ENCODE results near the gene RASSF4.

RASSF4 gene

GRCh38 chr10:44947371-44948152 is 12.0 kb upstream of the RASSF4 start:
- no peak overlapping the region for H3K4me3 ChIP-seq
- no peaks in the 10 kb centered on the region for H3K4me1 ChIP-seq
- no peaks in the 10 kb centered on the region for H3K27me3 ChIP-seq (ENCODE audit: low read depth)
- H3K9me3 ChIP-seq = no peaks in the 10 kb centered on the region
- DNase-seq (ENCODE audit: low spot score in 2 of 2) = no peak
- in situ Hi-C loops (cut with MboI; ENCODE audit: low sequenced_read_pairs) = no loop called here
- H3K36me3 ChIP-seq (replicated peaks) = no peaks in the 10 kb centered on the region

GRCh38 chr10:44948642-44949041 is 11.0 kb upstream of the RASSF4 start:
- H3K36me3 ChIP-seq (replicated peaks) = no peaks in the 10 kb centered on the region
- in situ Hi-C loops (cut with MboI; ENCODE audit: low sequenced_read_pairs) = no loop called here
- H3K9me3 ChIP-seq = no peaks in the 10 kb centered on the region
- no peaks in the 10 kb centered on the region for H3K4me1 ChIP-seq
- DNase-seq (ENCODE audit: low spot score in 2 of 2) = no peak
- no peaks in the 10 kb centered on the region for H3K27me3 ChIP-seq (ENCODE audit: low read depth)
- H3K4me3 ChIP-seq = no peak overlapping the region

- no peak for DNase-seq (ENCODE audit: low spot score in 2 of 2)
- no peaks in the 10 kb centered on the region for H3K27me3 ChIP-seq (ENCODE audit: low read depth)
- H3K4me3 ChIP-seq = no peak overlapping the region
- in situ Hi-C loops (cut with MboI; ENCODE audit: low sequenced_read_pairs) = no loop called here
- H3K4me1 ChIP-seq = no peaks in the 10 kb centered on the region
- no peaks in the 10 kb centered on the region for H3K36me3 ChIP-seq (replicated peaks)
- no peaks in the 10 kb centered on the region for H3K9me3 ChIP-seq
These were observed 10.3 kb upstream of the RASSF4 start for GRCh38 chr10:44949127-44949802.

GRCh38 chr10:44949915-44950314 is 9.7 kb upstream of the RASSF4 start:
- no peaks in the 10 kb centered on the region for H3K4me1 ChIP-seq
- in situ Hi-C loops (cut with MboI; ENCODE audit: low sequenced_read_pairs) = no loop called here
- no peaks in the 10 kb centered on the region for H3K27me3 ChIP-seq (ENCODE audit: low read depth)
- no peak overlapping the region for H3K4me3 ChIP-seq
- no peaks in the 10 kb centered on the region for H3K9me3 ChIP-seq
- H3K36me3 ChIP-seq (replicated peaks) = no peaks in the 10 kb centered on the region
- no peak for DNase-seq (ENCODE audit: low spot score in 2 of 2)

GRCh38 chr10:44950326-44951225 is 9.0 kb upstream of the RASSF4 start:
- no peak overlapping the region for H3K4me3 ChIP-seq
- H3K36me3 ChIP-seq (replicated peaks) = no peaks in the 10 kb centered on the region
- DNase-seq (ENCODE audit: low spot score in 2 of 2) = no peak
- H3K9me3 ChIP-seq = no peaks in the 10 kb centered on the region
- in situ Hi-C loops (cut with MboI; ENCODE audit: low sequenced_read_pairs) = no loop called here
- H3K4me1 ChIP-seq = no peaks in the 10 kb centered on the region
- H3K27me3 ChIP-seq (ENCODE audit: low read depth) = no peaks in the 10 kb centered on the region

- Histone ChIP-seq H3K4me1 (no peaks in the 10 kb centered on the region), H3K4me3 (no peak overlapping the region), H3K27me3 (ENCODE audit: low read depth) (no peaks in the 10 kb centered on the region), H3K36me3 (replicated peaks) (no peaks in the 10 kb centered on the region), H3K9me3 (no peaks in the 10 kb centered on the region)
- DNase-seq (ENCODE audit: low spot score in 2 of 2) = no peak
- in situ Hi-C loops (cut with MboI; ENCODE audit: low sequenced_read_pairs) = no loop called here
These were observed 7.9 kb upstream of the RASSF4 start for GRCh38 chr10:44951576-44952226.

GRCh38 chr10:44952779-44953231 is 6.8 kb upstream of the RASSF4 start:
- DNase-seq (ENCODE audit: low spot score in 2 of 2) = no peak
- in situ Hi-C loops (cut with MboI; ENCODE audit: low sequenced_read_pairs) = no loop called here
- Histone ChIP-seq H3K36me3 (replicated peaks) (no peaks in the 10 kb centered on the region), H3K9me3 (no peaks in the 10 kb centered on the region), H3K27me3 (ENCODE audit: low read depth) (no peaks in the 10 kb centered on the region), H3K4me3 (no peak overlapping the region), H3K4me1 (no peaks in the 10 kb centered on the region)

- Histone ChIP-seq H3K9me3 (no peaks in the 10 kb centered on the region), H3K4me3 (no peak overlapping the region), H3K4me1 (peaks cover 6% of the 10 kb centered on the region; the same call in 1 of the 2 replicates), H3K36me3 (replicated peaks) (no peaks in the 10 kb centered on the region), H3K27me3 (ENCODE audit: low read depth) (no peaks in the 10 kb centered on the region)
- in situ Hi-C loops (cut with MboI; ENCODE audit: low sequenced_read_pairs) = no loop called here
- no peak for DNase-seq (ENCODE audit: low spot score in 2 of 2)
These were observed 5.6 kb upstream of the RASSF4 start for GRCh38 chr10:44954042-44954441.

- in situ Hi-C loops (cut with MboI; ENCODE audit: low sequenced_read_pairs) = no loop called here
- H3K4me1 ChIP-seq = peaks cover 8% of the 10 kb centered on the region
- H3K36me3 ChIP-seq (replicated peaks) = no peaks in the 10 kb centered on the region
- DNase-seq (ENCODE audit: low spot score in 2 of 2) = no peak
- no peaks in the 10 kb centered on the region for H3K27me3 ChIP-seq (ENCODE audit: low read depth)
- no peaks in the 10 kb centered on the region for H3K9me3 ChIP-seq
- no peak overlapping the region for H3K4me3 ChIP-seq
These were observed 4.6 kb upstream of the RASSF4 start for GRCh38 chr10:44954962-44955361.

- no peak for DNase-seq (ENCODE audit: low spot score in 2 of 2)
- H3K4me3 ChIP-seq = no peak overlapping the region
- H3K36me3 ChIP-seq (replicated peaks) = no peaks in the 10 kb centered on the region
- no peaks in the 10 kb centered on the region for H3K27me3 ChIP-seq (ENCODE audit: low read depth)
- no peaks in the 10 kb centered on the region for H3K9me3 ChIP-seq
- H3K4me1 ChIP-seq = peaks cover 14% of the 10 kb centered on the region
- in situ Hi-C loops (cut with MboI; ENCODE audit: low sequenced_read_pairs) = no loop called here
These were observed 4.1 kb upstream of the RASSF4 start for GRCh38 chr10:44955413-44956070.

- H3K4me3 ChIP-seq = no peak overlapping the region
- in situ Hi-C loops (cut with MboI; ENCODE audit: low sequenced_read_pairs) = no loop called here
- no peaks in the 10 kb centered on the region for H3K36me3 ChIP-seq (replicated peaks)
- H3K9me3 ChIP-seq = no peaks in the 10 kb centered on the region
- H3K4me1 ChIP-seq = peaks cover 15% of the 10 kb centered on the region
- no peaks in the 10 kb centered on the region for H3K27me3 ChIP-seq (ENCODE audit: low read depth)
- DNase-seq (ENCODE audit: low spot score in 2 of 2) = no peak
These were observed 3.4 kb upstream of the RASSF4 start for GRCh38 chr10:44956226-44956625.

GRCh38 chr10:44956717-44957706 is 2.6 kb upstream of the RASSF4 start:
- Histone ChIP-seq H3K4me3 (no peak overlapping the region), H3K27me3 (ENCODE audit: low read depth) (no peaks in the 10 kb centered on the region), H3K9me3 (no peaks in the 10 kb centered on the region), H3K36me3 (replicated peaks) (no peaks in the 10 kb centered on the region), H3K4me1 (peaks cover 15% of the 10 kb centered on the region)
- no peak for DNase-seq (ENCODE audit: low spot score in 2 of 2)
- in situ Hi-C loops (cut with MboI; ENCODE audit: low sequenced_read_pairs) = no loop called here
